ENCODE data around the gene KCNMB1. TPM values are rescaled to one million over a fixed set of nuclear protein-coding genes. Genes with fewer than 3 reads are reported as not detected.

KCNMB1 gene
- total and polyA plus RNA-seq, 10 of the 15 experiments (the other 5 are each of a cell fraction or from before 2014, with no cell fraction given): 1.2 to 3.6 (median 2.6) TPM

DNA sequence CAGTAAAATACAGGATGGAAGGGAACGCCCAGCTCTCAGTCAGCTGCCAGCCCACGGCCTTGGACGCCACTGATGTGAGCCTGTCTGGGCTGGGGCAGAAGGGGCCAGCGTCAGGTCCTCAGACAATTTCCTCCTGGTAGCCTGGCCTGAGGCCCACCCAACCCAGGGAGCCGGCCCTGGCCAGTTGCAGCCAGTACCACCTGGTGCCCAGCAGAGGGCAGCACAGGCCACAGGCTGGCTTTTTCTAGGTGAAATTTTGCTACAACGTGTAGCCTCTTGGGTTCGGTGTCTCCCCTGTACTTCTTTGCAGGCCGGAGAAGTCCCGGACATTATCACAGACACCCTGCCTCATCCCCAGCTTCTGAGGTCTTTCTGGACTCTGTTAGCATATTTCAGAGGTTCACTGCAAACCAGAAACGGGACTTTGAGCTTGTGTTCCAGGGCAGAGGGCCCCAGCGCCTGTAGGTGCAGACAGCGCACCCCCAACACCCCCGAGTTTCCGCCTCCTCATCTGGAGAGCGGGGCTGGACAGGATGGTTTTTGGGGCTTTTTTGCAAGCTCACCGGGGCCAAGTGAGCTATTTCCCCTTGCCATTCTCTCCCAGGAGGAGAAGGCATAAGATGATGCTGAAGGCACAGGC, 45.9 kb upstream of the KCNMB1 start:
- in situ Hi-C loops (cut with MboI): loop anchor here (5.0 kb wide), 1 partner anchor 192 kb away; no protein-coding TSS in a partner anchor
- TF ChIP-seq ZNF592 (IDR thresholded peaks at IDR 0.05): no peak
- TF ChIP-seq SMC3 (IDR thresholded peaks at IDR 0.05; ENCODE audit: borderline replicate concordance, low read length): peak; percentile 73; the same call in 1 of the 2 replicates
- TF ChIP-seq ZNF24 (IDR thresholded peaks at IDR 0.05): no peak
- TF ChIP-seq TCF3 (IDR thresholded peaks at IDR 0.05; ENCODE audit: borderline replicate concordance, insufficient read depth, low read depth, low read length): 0 out of 2 replicates have a peak, but pooled peaks have one; percentile 33
- TF ChIP-seq SREBF2 (IDR thresholded peaks at IDR 0.05; ENCODE audit: low read length): no peak
- no peak for TF ChIP-seq CREB1 (IDR thresholded peaks at IDR 0.05; ENCODE audit: low read depth)
- peak; percentile 64; the same call in 1 of the 2 replicates for TF ChIP-seq YY1 (IDR thresholded peaks at IDR 0.05; ENCODE audit: low read depth, low read length)
- no peak for TF ChIP-seq HSF1 (IDR thresholded peaks at IDR 0.05; ENCODE audit: low read depth, low read length)
- TF ChIP-seq CHD2 (IDR thresholded peaks at IDR 0.05; ENCODE audit: borderline replicate concordance, low read depth, low read length): no peak
- no peak for TF ChIP-seq MEF2B (IDR thresholded peaks at IDR 0.05; ENCODE audit: partially characterized antibody, poor library complexity, severe bottlenecking)
- TF ChIP-seq CEBPB (IDR thresholded peaks at IDR 0.05; ENCODE audit: borderline replicate concordance in 1 of 2, low read depth in 2 of 2, low read length in 2 of 2): no peak
- TF ChIP-seq, protein P1, sequence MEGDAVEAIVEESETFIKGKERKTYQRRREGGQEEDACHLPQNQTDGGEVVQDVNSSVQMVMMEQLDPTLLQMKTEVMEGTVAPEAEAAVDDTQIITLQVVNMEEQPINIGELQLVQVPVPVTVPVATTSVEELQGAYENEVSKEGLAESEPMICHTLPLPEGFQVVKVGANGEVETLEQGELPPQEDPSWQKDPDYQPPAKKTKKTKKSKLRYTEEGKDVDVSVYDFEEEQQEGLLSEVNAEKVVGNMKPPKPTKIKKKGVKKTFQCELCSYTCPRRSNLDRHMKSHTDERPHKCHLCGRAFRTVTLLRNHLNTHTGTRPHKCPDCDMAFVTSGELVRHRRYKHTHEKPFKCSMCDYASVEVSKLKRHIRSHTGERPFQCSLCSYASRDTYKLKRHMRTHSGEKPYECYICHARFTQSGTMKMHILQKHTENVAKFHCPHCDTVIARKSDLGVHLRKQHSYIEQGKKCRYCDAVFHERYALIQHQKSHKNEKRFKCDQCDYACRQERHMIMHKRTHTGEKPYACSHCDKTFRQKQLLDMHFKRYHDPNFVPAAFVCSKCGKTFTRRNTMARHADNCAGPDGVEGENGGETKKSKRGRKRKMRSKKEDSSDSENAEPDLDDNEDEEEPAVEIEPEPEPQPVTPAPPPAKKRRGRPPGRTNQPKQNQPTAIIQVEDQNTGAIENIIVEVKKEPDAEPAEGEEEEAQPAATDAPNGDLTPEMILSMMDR (IDR thresholded peaks at IDR 0.05 in 2 of 3, conservative IDR thresholded peaks at IDR 0.05 in 1 of 3; ENCODE audit: control insufficient read depth in 2 of 3, extremely low read depth in 1 of 3, insufficient read depth in 1 of 3, low read depth in 3 of 3, low read length in 3 of 3): peak; percentile 78 to 97 (median 94)
- TF ChIP-seq FOXK2 (IDR thresholded peaks at IDR 0.05): no peak
- peak; percentile 88 for TF ChIP-seq RAD21 (IDR thresholded peaks at IDR 0.05; ENCODE audit: insufficient read depth, low read depth, low read length)
- no peak for TF ChIP-seq NFIC (IDR thresholded peaks at IDR 0.05; ENCODE audit: low read depth, low read length)

More for the DNA sequence above, 45.9 kb upstream of the KCNMB1 start:
- FAIRE-seq (peak; percentile 95), ATAC-seq (peak; percentile 93), DNase-seq (ENCODE audit: low read depth, low spot score) (no peak)
- Histone ChIP-seq H3K4me3 (no peak overlapping the region), H3K36me3 (ENCODE audit: control insufficient read depth in 2 of 2, insufficient read depth in 2 of 2, low read length in 1 of 2) (no peaks in the 10 kb centered on the region), H3K9me3 (replicated peaks; ENCODE audit: control insufficient read depth, insufficient read depth, low read length) (no peaks in the 10 kb centered on the region), H3K27me3 (replicated peaks in 1 of 2; ENCODE audit: control insufficient read depth in 2 of 2, insufficient read depth in 2 of 2, low read length in 1 of 2) (peaks cover 0 to 2% of the 10 kb centered on the region in 2 experiments; a peak in 3 of 4 replicates), H4K20me1 (ENCODE audit: control insufficient read depth, insufficient read depth) (no peaks in the 10 kb centered on the region), H3K27ac (ENCODE audit: control insufficient read depth, insufficient read depth) (no peak overlapping the region), H2AFZ (ENCODE audit: control insufficient read depth, low read depth, low read length) (no peak overlapping the region), H3K9ac (ENCODE audit: control insufficient read depth, insufficient read depth, low read length) (no peak overlapping the region), H3K79me2 (ENCODE audit: control insufficient read depth, insufficient read depth, low read length) (no peaks in the 10 kb centered on the region), H3K4me1 (ENCODE audit: control insufficient read depth, insufficient read depth, low read length) (no peaks in the 10 kb centered on the region), H3K4me2 (ENCODE audit: control insufficient read depth, insufficient read depth) (no peak overlapping the region)
- intact Hi-C loops (cut with micrococcal nuclease; ENCODE audit: unreplicated experiment): loop anchor here (1.0 kb wide), 2 partner anchors 188 to 198 kb away; no protein-coding TSS in a partner anchor
- ChIA-PET SMC1A (ENCODE audit: uncharacterized antibody, unreplicated experiment) (interaction anchor here (0.9 to 4.0 kb wide), 4 partner anchors 13 to 198 kb away, joined by 3 to 25 read pairs (median 3); no protein-coding TSS in a partner anchor), POLR2A (interaction anchor here (0.6 kb wide), 1 partner anchor 165 kb away, joined by 3 read pairs; no protein-coding TSS in a partner anchor), RAD21 (ENCODE audit: unreplicated experiment) (interaction anchor here (0.6 to 1.2 kb wide), 7 partner anchors 9 to 219 kb away, joined by 3 to 8 read pairs (median 3); no protein-coding TSS in a partner anchor), CTCF (interaction anchor here (0.6 to 5.0 kb wide), 19 partner anchors 9 to 326 kb away, joined by 3 to 76 read pairs (median 6); no protein-coding TSS in a partner anchor)
- no TSS peak for BruUV-seq (replicated peaks)
- 21% methylated on average over 15 of the region's 16 CpGs for WGBS (ENCODE audit: insufficient coverage, insufficient replicate concordance, low lambda C conversion rate, missing lambda C conversion rate)
